HCT116 (cell line): Measurements from ENCODE around the gene SYCE3.

Experiments
- CEBPB ChIP-seq: IDR thresholded peaks from 2 replicates; pipeline ENCODE4 v1.6.1; 2012; ENCODE audit warnings: low read depth
- CTCF ChIP-seq, 3 experiments: fragments of 200-600 bp in 1 of 3; sonication (generic) in 1 of 3; IDR thresholded peaks in 2 of 3; conservative IDR thresholded peaks in 1 of 3; 2 replicates each; pipeline ENCODE4 v1.5.1; 2012 to 2017; ENCODE audit warnings: low read depth in 2 of 3, low read length in 2 of 3, antibody characterized with exemption in 1 of 3, borderline replicate concordance in 1 of 3, control low read depth in 1 of 3, mild to moderate bottlenecking in 1 of 3, mixed read lengths in 1 of 3, mixed run types in 1 of 3, moderate library complexity in 1 of 3; ENCODE audit not compliant: insufficient read depth in 1 of 3
- MAX ChIP-seq: IDR thresholded peaks from 2 replicates; pipeline ENCODE4 v1.6.1; 2012
- POLR2A ChIP-seq: IDR thresholded peaks from 2 replicates; pipeline ENCODE4 v1.7.0; 2011; ENCODE audit warnings: borderline replicate concordance; ENCODE audit not compliant: insufficient read depth, insufficient read length; ENCODE audit errors: extremely low read depth
- POLR2AphosphoS5 ChIP-seq: IDR thresholded peaks from 2 replicates; pipeline ENCODE4 v1.6.1; 2011; ENCODE audit warnings: mild to moderate bottlenecking, low read depth, low read length, moderate library complexity
- REST ChIP-seq: IDR thresholded peaks from 2 replicates; pipeline ENCODE4 v1.6.1; 2012; ENCODE audit warnings: low read depth
- SIN3A ChIP-seq: IDR thresholded peaks from 2 replicates; pipeline ENCODE4 v1.6.1; 2012; ENCODE audit warnings: low read depth

- TF ChIP-seq POLR2A (no peak), CEBPB (no peak), CTCF (IDR thresholded peaks at IDR 0.05 in 2 of 3, conservative IDR thresholded peaks at IDR 0.05 in 1 of 3; ENCODE audit: borderline replicate concordance in 1 of 3, insufficient read depth in 1 of 3, low read depth in 2 of 3, low read length in 2 of 3) (no peak), MAX (no peak), REST (no peak), POLR2AphosphoS5 (no peak), SIN3A (no peak)
Observed at GRCh38 chr22:50520826-50521453, 41.8 kb downstream of the SYCE3 start.
